ENCODE measurements around the gene SEPHS2.
A peak's percentile ranks its signal among the peaks of the same experiment; 100 is the strongest.

GRCh38 chr16:30395155-30395991, 50.3 kb downstream of the SEPHS2 start, which contains the start of gene ZNF48:
- TF ChIP-seq MXD4 (CRISPR knock-in tag; IDR thresholded peaks at IDR 0.05; ENCODE audit: borderline replicate concordance) (no peak), ESRRA (CRISPR knock-in tag; IDR thresholded peaks at IDR 0.05; ENCODE audit: borderline replicate concordance) (0 out of 2 replicates have a peak, but pooled peaks have one; percentile 40), CTCF (IDR thresholded peaks at IDR 0.05) (no peak)
